ENCODE data around the gene SCYGR2. TPM values are rescaled to one million over a fixed set of nuclear protein-coding genes. Genes with fewer than 3 reads are reported as not detected.
"Not testable (repeated sequence)": the region's sequence is repeated elsewhere in the genome, so short reads cannot be mapped to it uniquely, and the experiment has no call there.

Gene SCYGR2
- total RNA-seq, result not detected

GRCh38 chr2:227598835-227599503 is at the start of gene SCYGR2:
SCYGR2 (plus strand) TSS chr2:227598893; CDS start chr2:227598893, 0 bp downstream.
- not testable (repeated sequence) for H3K4me1 ChIP-seq (ENCODE audit: insufficient read depth, low read length); H3K4me3 ChIP-seq (ENCODE audit: low read length); H3K9me3 ChIP-seq (ENCODE audit: low read depth, low read length); H3K27me3 ChIP-seq (ENCODE audit: insufficient read depth, low read length)

DNA sequence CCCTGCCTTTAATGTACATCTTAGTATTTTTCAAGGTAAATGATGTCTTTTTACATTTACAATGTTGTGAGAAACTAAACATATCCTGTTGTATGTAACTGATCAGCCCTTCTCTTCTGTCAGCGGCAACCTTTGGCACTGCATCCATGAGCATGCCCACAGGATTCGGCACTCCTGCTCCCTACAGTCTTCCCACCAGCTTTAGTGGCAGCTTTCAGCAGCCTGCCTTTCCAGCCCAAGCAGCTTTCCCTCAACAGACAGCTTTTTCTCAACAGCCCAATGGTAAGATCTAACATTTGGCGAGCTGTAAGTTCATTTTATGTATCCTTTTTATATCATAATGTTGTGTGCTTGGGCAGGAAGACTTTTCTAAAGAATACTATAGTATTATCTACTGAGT is 46.9 kb upstream of the SCYGR2 start:
- H3K9me3 ChIP-seq (ENCODE audit: low read depth, low read length), result no peaks in the 10 kb centered on the region
- no peak overlapping the region for H3K4me3 ChIP-seq (ENCODE audit: low read length)
- no peaks in the 10 kb centered on the region for H3K4me1 ChIP-seq (ENCODE audit: insufficient read depth, low read length)
- no peaks in the 10 kb centered on the region for H3K27me3 ChIP-seq (ENCODE audit: insufficient read depth, low read length)

DNA sequence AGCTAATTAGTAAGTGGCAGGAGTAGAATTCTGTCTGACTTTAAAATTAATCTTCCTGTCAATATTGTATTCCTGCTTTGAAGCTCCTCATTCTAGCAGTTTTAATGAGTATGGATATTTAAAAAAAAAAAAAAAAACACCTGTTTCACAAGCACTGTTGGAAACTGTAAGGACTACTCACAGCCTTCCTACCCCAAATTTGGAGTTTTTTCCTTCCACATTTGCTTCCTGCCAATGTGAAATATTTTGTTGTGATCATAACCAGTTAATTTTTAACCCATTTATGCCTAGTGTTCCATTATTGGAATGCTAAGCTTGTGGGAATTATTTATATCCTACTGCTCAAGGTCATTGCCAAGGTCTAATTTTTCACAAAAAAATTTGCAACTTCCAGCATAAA is 36.1 kb upstream of the SCYGR2 start:
- Histone ChIP-seq H3K4me1 (ENCODE audit: insufficient read depth, low read length) (no peaks in the 10 kb centered on the region), H3K27me3 (ENCODE audit: insufficient read depth, low read length) (no peaks in the 10 kb centered on the region), H3K4me3 (ENCODE audit: low read length) (no peak overlapping the region), H3K9me3 (ENCODE audit: low read depth, low read length) (no peaks in the 10 kb centered on the region)

GRCh38 chr2:227565080-227565479 is 33.6 kb upstream of the SCYGR2 start:
- no peak overlapping the region for H3K4me3 ChIP-seq (ENCODE audit: low read length)
- H3K4me1 ChIP-seq (ENCODE audit: insufficient read depth, low read length), result no peaks in the 10 kb centered on the region
- H3K27me3 ChIP-seq (ENCODE audit: insufficient read depth, low read length), result no peaks in the 10 kb centered on the region
- no peaks in the 10 kb centered on the region for H3K9me3 ChIP-seq (ENCODE audit: low read depth, low read length)

DNA sequence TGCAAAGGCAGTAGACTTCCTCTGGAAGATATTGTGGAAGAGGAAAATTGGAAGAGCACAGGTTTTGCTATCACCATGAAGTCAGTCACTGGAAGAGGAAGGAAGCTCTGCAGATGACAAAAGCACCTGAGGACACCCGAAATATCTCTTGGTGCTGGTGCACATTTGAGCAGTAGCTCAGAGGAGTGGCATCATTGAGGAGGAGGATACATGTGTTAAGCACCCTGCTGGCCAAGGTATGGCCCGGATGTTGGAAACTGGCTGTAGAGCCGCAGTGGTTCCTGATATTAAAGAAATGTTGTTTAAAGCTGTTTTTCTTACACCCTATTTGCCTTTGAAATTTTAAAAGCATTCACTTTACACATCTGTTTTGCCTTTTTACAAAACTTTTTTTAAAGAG is 32.7 kb upstream of the SCYGR2 start:
- Histone ChIP-seq H3K9me3 (ENCODE audit: low read depth, low read length) (no peaks in the 10 kb centered on the region), H3K27me3 (ENCODE audit: insufficient read depth, low read length) (no peaks in the 10 kb centered on the region), H3K4me1 (ENCODE audit: insufficient read depth, low read length) (no peaks in the 10 kb centered on the region), H3K4me3 (ENCODE audit: low read length) (no peak overlapping the region)

- H3K4me1 ChIP-seq (ENCODE audit: insufficient read depth, low read length), result no peaks in the 10 kb centered on the region
- no peaks in the 10 kb centered on the region for H3K9me3 ChIP-seq (ENCODE audit: low read depth, low read length)
- H3K27me3 ChIP-seq (ENCODE audit: insufficient read depth, low read length), result no peaks in the 10 kb centered on the region
- no peak overlapping the region for H3K4me3 ChIP-seq (ENCODE audit: low read length)
Measured at GRCh38 chr2:227568852-227569169, 29.9 kb upstream of the SCYGR2 start.

DNA sequence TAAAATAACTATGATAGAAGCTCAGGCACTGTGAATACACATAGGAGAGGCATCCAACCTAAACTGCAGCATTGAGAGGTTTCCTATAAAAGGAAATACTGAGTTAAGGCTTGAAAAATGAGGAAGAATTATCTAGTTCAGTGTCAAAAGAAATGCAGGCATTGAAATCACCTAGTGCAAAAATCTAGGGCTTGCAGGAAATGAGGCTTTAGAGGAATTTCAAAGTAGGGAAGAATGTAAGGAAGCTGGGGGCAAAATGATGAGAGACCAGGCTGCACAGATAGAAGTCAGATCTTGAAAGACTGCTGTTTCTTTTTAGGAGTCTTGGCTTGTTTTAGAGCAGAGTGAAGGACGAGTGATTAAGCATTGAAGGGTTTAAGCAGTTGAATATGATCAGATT is 28.1 kb upstream of the SCYGR2 start:
- Histone ChIP-seq H3K4me3 (ENCODE audit: low read length) (no peak overlapping the region), H3K27me3 (ENCODE audit: insufficient read depth, low read length) (no peaks in the 10 kb centered on the region), H3K9me3 (ENCODE audit: low read depth, low read length) (no peaks in the 10 kb centered on the region), H3K4me1 (ENCODE audit: insufficient read depth, low read length) (no peaks in the 10 kb centered on the region)

DNA sequence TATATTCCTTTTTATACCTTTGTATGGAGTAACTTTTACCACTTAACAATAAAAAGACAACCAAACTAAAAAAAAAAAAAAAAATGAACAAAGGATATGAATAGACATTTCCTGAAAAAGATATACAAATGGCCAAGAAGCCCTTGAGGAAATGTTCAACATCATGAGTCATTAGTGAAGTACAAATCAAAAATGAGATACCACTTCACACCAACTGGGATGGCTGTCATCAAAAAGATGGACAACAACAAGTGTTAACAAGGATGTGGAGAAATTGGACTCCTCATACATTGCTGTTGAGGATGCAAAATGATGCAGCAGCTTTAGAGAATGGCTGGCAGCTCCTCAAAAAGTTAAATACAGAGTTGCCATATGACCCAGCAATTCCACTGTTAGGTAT is 22.6 kb upstream of the SCYGR2 start:
- Histone ChIP-seq H3K27me3 (ENCODE audit: insufficient read depth, low read length) (no peaks in the 10 kb centered on the region), H3K4me3 (ENCODE audit: low read length) (no peak overlapping the region), H3K4me1 (ENCODE audit: insufficient read depth, low read length) (no peaks in the 10 kb centered on the region), H3K9me3 (ENCODE audit: low read depth, low read length) (no peaks in the 10 kb centered on the region)

DNA sequence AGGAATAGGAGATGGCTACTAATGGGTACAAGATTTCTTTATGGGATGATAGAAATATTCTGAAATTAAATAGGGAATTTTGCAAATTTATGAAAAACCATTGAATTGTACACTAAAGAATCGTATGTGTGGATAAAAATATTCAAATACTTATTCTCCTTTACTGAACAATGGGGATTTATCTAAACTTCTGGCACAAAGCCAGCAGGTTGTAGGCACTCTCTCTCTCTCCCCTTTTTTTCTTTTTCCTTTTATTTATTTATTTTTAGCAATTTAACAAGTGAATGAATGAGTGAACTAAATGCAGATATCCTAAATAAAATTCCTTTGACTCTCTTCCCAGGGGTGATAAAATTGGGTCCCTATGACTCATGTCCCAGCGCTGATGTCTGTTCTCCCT is 21.9 kb upstream of the SCYGR2 start:
- Histone ChIP-seq H3K4me1 (ENCODE audit: insufficient read depth, low read length) (no peaks in the 10 kb centered on the region), H3K27me3 (ENCODE audit: insufficient read depth, low read length) (no peaks in the 10 kb centered on the region), H3K9me3 (ENCODE audit: low read depth, low read length) (no peaks in the 10 kb centered on the region), H3K4me3 (ENCODE audit: low read length) (no peak overlapping the region)

DNA sequence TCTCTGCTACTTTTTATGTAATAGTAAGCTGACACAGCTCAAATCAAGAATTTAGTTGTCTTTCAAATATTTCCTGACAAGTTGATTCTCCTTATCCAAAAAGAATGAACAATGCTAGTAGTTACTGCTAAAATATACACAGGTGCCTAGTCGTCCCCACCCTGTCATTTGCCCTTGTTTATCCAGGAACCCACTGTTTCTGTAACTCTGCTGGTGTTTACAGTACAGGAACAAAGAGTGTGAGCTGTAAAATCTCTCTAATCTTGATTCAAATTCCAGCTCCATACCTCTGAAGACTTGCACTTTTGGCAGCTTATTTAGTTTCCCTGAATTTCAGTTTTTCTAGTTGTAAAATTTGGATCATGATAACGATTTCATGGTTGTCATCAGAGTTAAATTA is 21.1 kb upstream of the SCYGR2 start:
- Histone ChIP-seq H3K4me1 (ENCODE audit: insufficient read depth, low read length) (no peaks in the 10 kb centered on the region), H3K27me3 (ENCODE audit: insufficient read depth, low read length) (no peaks in the 10 kb centered on the region), H3K4me3 (ENCODE audit: low read length) (no peak overlapping the region), H3K9me3 (ENCODE audit: low read depth, low read length) (no peaks in the 10 kb centered on the region)

DNA sequence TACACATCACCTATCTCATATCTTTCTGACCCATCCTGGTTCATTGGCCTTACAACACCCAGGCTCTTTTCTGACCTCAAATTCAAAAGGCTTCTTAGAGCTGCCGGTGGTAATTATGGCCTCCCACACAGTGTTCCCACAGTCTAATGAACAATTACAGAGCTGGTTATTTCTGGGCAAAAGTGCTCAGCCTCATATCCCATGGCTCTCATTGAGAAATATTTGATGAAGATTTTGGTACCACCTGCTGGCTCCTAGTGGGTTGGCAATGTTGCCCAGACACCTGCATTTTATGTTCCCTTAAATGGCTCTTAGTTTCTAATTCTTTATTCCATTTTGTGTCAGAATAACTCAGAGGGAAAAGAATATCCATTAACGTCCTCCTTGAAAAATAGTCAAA is 20.1 kb upstream of the SCYGR2 start:
- no peak overlapping the region for H3K4me3 ChIP-seq (ENCODE audit: low read length)
- no peaks in the 10 kb centered on the region for H3K4me1 ChIP-seq (ENCODE audit: insufficient read depth, low read length)
- H3K9me3 ChIP-seq (ENCODE audit: low read depth, low read length), result no peaks in the 10 kb centered on the region
- no peaks in the 10 kb centered on the region for H3K27me3 ChIP-seq (ENCODE audit: insufficient read depth, low read length)

DNA sequence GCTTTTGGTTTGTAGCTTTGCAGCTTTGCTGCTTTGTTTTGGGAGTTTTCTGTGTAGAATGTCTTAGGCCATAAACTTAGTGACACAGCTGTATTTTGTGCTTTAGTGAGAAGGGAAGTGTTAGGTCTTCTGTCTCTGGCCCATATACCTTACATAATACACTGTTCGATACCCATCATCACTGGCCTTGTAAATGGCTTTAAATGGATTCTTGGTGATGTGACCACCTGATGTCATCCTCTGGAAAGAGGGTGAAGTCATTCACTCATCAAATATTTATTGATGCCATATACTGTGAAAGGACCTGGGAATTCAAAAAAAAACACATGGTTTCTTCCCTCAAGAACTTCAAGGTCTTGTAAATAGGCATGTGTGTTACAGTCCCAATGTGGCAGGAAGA is 18.9 kb upstream of the SCYGR2 start:
- H3K4me1 ChIP-seq (ENCODE audit: insufficient read depth, low read length), result no peaks in the 10 kb centered on the region
- H3K4me3 ChIP-seq (ENCODE audit: low read length), result no peak overlapping the region
- H3K27me3 ChIP-seq (ENCODE audit: insufficient read depth, low read length), result no peaks in the 10 kb centered on the region
- H3K9me3 ChIP-seq (ENCODE audit: low read depth, low read length), result no peaks in the 10 kb centered on the region

- Histone ChIP-seq H3K4me3 (ENCODE audit: low read length) (no peak overlapping the region), H3K9me3 (ENCODE audit: low read depth, low read length) (no peaks in the 10 kb centered on the region), H3K4me1 (ENCODE audit: insufficient read depth, low read length) (no peaks in the 10 kb centered on the region), H3K27me3 (ENCODE audit: insufficient read depth, low read length) (no peaks in the 10 kb centered on the region)
Measured at GRCh38 chr2:227582369-227582768, 16.3 kb upstream of the SCYGR2 start.

- Histone ChIP-seq H3K27me3 (ENCODE audit: insufficient read depth, low read length) (peaks cover 21% of the 10 kb centered on the region), H3K4me3 (ENCODE audit: low read length) (no peak overlapping the region), H3K4me1 (ENCODE audit: insufficient read depth, low read length) (no peaks in the 10 kb centered on the region), H3K9me3 (ENCODE audit: low read depth, low read length) (no peaks in the 10 kb centered on the region)
Measured at GRCh38 chr2:227592694-227593387, 5.9 kb upstream of the SCYGR2 start.

DNA sequence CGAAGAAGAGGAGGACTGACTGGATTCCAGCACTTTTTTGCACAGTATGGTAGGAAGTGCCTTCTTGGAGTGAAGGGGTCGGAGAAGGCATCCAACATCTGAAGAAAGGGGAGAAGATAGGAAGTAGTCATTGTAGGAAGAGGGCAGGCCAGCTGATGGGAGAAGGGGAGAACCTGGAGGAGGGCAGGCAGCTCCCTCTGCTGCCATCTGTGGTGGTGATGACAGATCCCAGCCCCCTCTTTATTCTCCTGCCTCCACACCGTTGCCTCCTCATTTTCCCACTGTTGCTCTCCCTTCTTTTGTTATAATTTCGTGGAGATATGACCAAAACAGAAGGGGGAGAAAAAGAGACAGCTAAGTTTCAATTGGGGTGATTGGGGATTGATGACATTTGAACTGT is 2.9 kb upstream of the SCYGR2 start:
- Histone ChIP-seq H3K9me3 (ENCODE audit: low read depth, low read length) (no peaks in the 10 kb centered on the region), H3K4me3 (ENCODE audit: low read length) (no peak overlapping the region), H3K4me1 (ENCODE audit: insufficient read depth, low read length) (no peaks in the 10 kb centered on the region), H3K27me3 (ENCODE audit: insufficient read depth, low read length) (peaks cover 12% of the 10 kb centered on the region)

DNA sequence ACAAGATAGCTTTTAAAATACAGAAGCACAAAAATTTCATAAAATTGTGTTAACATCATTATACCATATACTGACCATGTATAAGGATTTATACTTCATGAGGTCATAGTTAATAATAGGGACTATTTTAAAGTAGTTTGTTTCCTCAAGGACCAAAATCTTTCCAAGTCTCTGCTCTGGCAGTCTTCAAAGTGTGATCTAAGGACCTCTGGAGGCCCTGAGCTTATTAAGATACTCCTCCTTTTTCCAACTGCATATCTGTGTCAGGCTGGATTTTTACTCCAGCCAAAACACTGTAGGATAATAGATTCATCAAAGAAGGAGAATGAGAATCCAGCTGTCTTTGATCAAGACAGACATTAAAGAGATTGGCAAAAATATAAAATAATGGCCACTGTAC is 1.7 kb upstream of the SCYGR2 start:
- Histone ChIP-seq H3K9me3 (ENCODE audit: low read depth, low read length) (no peaks in the 10 kb centered on the region), H3K4me1 (ENCODE audit: insufficient read depth, low read length) (no peaks in the 10 kb centered on the region), H3K27me3 (ENCODE audit: insufficient read depth, low read length) (peaks cover 10% of the 10 kb centered on the region), H3K4me3 (ENCODE audit: low read length) (no peak overlapping the region)

All from mononuclear cell (primary cell).